Measurements from ENCODE around the gene ARHGAP40.

GRCh38 chr20:38554986-38555385, 46.6 kb upstream of the ARHGAP40 start:
- TF ChIP-seq CTCF (IDR thresholded peaks at IDR 0.05; ENCODE audit: borderline replicate concordance, extremely low read depth, low read length, poor library complexity, severe bottlenecking) (no peak), EZH2 (IDR thresholded peaks at IDR 0.05; ENCODE audit: borderline replicate concordance, low read depth, low read length, severe bottlenecking) (no peak)
